HG03432 (cell line): ENCODE data around the gene GRID1.
"Not testable (repeated sequence)": the region's sequence is repeated elsewhere in the genome, so short reads cannot be mapped to it uniquely, and the experiment has no call there.

Source experiments
- ATAC-seq: cut with Tn5 transposase; IDR thresholded peaks from one replicate; pipeline ENCODE4 v1.9.1; 2021; ENCODE audit warnings: mild to moderate bottlenecking, moderate library complexity; ENCODE audit not compliant: unreplicated experiment

GRID1 gene

DNA sequence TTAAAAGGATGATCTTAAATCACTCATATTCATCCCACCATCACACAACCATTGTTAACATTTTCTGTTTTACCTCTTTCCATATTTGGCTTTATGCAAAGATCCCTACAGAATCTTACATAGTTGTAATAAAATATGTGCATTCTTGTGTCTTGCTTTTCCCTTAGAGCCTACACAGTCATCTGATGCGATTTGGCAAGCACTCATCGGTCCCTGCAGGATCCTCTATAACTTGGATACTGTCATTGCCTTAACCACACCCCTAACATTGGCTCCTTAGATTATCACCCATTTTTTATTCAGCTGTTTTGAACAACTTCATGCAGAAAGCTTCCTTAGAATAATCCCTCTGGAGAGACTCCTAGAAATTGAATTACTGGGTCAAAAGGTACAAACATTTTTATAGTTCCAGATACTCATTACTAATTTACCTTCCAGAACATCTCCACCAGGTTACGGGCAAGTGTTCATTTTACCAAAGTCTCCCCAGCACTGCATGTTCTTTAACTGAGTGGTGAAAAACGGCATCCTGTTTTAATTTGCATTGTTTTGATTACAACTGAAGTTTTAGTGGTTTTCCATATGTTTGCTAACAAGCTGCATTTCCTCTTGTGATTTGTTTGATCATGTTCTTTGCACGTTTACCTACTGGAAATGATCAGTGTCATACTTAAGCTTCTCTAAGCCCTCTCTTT, 268.3 kb downstream of the GRID1 start:
- no peak for ATAC-seq

DNA sequence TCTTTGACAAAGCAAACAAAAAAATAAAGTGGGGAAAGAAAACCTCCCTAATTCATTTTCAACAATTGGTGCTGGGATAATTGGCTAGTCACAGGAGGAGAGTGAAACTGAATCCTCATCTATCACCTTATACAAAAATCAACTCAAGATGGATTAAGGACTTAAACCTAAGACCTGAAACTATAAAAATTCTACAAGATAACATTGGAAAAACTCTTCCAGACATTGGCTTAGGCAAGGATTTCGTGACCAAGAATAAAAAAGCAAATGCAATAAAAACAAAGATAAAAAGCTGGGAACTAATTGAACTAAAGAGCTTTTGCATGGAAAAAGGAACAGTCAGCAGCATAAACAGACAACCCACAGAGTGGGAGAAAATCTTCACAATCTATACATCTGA, 271.5 kb downstream of the GRID1 start:
- not testable (repeated sequence) for ATAC-seq

DNA sequence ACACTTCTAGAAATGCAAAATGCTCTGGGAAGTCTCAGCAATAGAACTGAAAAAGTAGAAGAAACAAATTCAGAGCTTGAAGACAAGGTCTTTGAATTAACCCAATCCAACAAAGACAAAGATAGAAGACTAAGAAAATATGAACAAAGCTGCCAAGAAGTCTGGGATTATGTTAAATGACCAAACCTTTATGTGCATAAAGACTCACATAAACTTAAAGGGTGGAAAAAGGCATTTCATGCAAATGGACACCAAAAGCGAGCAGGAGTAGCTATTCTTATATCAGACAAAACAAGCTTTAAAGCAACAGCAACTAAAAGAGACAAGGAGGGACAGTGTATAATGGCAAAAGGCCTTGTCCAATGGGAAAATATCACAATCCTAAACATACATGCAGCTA, 274.3 kb downstream of the GRID1 start:
- not testable (repeated sequence) for ATAC-seq

- no peak for ATAC-seq
Observed at GRCh38 chr10:86091216-86091615, 275.4 kb downstream of the GRID1 start.

DNA sequence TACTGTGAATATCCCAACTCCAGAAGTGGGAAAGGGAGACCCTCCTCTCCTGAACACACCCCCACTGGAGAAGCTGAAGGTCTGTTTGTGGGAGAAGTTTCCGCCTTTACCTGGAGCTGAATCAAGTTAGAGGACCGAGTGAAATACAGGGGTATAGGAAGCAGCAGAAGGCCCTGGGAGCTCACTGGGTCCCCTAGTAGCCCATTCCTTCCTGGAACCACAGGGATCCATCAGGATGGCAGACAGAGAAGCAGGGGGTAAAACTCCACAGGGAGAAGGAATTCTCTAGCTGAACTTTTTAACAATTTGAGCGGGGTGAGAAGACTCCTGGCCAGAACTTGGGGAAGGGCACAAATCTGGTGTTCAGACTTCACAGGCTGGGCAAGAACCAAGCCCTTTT, 275.8 kb downstream of the GRID1 start:
- no peak for ATAC-seq

GRCh38 chr10:86087716-86088115, 278.9 kb downstream of the GRID1 start:
- ATAC-seq, result no peak

GRCh38 chr10:86086418-86086817, 280.2 kb downstream of the GRID1 start:
- no peak for ATAC-seq

DNA sequence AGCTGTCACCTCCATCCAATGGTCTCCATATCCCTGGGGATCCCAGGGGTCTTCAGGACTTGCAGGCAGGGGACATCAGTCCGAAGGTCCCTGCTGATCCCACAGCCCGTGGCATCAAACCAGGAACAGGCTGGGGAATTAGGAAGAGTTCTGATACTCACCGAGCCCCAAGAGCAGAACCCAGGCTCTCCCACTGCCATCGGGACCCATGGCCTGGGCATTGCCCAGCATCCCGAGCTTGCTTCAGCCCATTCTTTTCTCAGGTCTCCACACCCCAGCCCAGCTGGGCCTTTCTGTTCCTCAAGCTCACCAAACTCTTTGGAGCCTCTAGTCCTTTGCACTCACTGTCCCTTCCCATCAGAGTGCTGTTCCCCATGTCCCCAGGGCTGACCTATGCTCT, 280.9 kb downstream of the GRID1 start:
- no peak for ATAC-seq

DNA sequence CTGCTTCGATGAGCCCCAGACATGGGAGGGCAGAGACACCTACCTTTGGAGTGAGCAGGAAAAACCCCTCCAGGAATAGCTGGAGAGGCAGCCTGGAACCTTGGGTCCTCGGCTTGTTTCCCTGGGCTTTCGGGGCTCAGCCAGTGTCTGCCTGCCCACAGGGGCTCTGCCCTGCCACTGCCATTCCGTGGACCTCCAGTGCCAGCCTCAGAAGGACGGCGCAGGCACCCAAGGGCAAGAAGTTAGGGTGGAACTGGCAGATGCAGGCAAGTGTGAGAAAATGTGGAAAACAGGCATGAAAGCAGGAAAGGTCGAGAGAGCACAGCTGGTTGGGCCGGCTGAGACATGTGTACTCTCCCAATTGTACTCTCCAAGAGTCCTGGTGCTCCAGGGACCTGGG, 281.5 kb downstream of the GRID1 start:
- no peak for ATAC-seq

DNA sequence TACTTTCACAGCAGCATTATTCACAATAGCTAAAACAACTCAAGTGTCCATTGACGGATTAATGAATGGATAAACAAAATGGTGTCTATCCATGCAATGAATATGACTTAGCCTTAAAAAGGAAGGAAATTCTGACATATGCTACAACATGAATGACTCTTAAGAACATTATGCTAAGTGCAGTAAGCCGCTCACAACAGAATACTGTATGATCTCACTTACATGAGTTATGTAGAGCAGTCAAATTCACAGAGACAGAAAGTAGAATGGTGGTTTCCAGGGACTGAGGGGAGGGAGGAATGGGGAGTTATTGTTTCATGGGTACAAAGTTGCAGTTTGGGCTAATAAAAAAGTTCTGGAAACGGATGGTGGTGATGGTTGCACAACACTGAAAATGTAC, 282.0 kb downstream of the GRID1 start:
- no peak for ATAC-seq

DNA sequence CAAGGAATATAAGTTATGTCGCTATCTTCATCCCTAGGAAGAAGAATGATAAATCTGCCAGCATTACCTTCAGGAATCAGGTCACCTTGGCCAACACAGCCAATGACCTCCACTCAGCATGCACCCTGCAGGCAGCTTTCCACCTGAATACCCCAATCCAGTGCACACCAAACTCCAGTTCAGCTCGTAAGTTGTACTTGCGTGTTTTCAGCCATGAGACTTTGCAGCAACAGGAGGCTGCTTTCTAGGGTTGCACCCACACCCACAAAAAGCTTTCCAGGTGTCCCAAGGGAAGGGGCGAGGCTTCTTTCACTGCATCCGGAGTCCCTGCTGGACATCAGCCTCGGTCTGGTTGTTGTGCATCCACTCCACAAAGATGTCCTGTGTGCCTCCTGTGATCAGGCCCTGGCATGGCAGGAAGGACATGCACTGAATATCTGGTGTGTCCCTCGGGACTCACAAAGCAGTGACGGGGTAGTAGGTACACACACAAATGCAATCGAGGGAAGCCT, 282.9 kb downstream of the GRID1 start:
- no peak for ATAC-seq

GRCh38 chr10:86083206-86083605, 283.4 kb downstream of the GRID1 start:
- no peak for ATAC-seq

DNA sequence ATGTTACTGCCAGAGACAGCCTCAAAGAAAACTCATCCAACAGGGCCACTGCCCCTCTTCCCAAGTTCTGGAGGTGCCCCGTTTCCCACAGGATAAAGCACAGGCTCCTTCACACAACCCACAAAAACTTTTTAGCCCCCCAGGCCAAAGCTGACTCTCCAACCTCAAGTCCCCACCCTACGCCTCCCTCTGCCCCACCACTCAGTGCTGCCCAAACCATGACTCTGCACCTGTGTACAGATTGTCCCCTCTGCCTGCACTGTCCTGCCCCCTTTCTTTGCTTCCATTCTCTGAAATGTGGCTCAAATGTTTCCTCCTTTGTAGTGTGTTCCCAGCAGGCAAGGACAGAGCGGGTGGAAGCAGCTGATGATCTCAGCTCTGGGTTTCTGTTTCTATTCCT, 284.0 kb downstream of the GRID1 start:
- no peak for ATAC-seq

DNA sequence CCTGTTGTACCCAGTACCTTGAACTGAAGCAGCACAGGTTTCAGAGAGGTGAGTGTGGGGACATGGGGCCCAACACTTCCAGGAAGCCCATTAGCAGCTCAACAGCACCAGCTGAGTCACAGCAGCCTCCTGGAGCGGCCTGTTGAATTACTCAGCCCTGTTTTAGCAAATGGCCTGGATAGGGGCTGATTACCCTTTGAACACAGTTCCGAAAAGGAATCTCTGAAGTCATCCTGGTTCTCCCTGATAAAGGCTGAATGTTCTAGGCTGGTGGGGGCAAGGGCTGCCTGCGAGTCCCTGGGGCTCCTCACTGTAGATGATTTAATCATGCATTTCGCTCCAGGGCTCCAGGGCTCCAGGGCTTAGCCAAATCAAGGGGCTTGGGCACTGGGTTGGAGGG, 287.5 kb downstream of the GRID1 start:
- no peak for ATAC-seq

DNA sequence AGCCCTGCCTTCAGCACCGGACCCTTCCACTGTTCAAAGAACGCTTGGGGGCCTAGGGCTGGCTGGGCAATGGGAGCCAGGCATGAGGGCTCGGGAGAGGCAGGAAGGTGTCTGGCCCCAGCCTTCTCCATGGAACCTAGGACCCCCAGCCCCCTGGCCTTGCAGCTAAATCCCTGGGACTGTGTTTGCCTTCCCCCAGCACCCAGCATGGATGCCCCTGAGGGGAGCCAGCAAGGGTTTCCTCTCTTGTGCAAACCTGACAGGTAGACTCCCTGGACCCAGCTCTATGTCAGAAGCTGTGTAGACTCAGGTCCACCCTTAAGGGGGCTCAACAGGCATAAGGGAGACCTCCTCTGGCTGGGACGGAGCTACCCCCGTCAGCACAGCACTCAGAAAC, 288.0 kb downstream of the GRID1 start:
- no peak for ATAC-seq

DNA sequence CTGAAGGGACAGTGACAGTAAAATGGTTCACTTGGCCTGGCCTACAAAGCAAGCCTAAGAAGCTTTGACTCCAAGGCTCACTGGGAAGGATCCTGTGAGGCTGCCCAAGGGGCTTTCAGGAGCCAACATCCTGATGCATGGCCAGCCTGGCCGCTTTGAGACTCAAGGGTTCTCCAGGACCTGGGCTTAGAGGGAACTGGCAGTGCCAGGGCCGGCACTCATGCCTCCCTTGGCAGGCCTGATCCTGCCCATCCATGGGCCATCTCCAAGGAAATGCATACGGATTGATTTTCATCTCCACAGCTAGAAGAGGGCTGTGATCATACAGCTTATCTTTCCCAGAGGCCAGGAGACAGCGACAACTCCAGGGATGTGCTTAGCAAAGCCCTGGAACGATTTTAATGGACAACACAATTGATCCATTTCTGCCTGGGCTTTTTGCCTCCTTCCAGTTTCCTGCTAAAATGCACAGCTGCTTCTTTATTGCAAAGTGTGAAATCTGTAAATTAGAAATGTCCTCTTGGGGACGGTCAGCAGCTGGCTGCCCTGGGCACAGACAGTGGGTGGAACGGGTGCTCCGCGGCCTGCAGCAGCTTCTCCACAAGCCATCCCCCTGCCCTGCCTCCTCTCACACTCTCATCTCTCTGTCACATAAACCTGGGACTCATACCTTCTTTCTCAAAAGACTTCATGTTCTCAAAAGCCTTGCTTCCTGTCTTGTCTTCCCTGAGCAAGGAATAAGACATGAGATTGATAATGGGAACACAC, 288.5 kb downstream of the GRID1 start:
- ATAC-seq, result no peak

DNA sequence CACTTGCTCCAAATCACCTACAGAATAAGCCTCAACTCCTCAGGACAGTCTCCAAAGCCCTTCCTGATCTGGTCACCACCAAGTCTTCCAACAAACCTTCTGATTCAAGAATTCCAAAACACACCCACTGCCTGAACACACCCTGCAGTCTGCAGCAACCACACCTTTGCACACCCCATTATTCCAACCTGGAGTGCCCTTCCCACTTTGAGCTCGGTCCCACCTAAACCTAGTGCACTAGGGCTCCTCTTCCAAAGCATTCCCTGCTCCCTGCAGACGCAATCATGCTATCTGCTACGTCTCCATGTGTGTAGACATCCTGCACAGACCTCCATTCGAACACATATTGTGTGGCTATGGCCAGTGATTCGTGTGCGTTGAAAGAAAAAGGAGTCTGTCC, 289.3 kb downstream of the GRID1 start:
- no peak for ATAC-seq

DNA sequence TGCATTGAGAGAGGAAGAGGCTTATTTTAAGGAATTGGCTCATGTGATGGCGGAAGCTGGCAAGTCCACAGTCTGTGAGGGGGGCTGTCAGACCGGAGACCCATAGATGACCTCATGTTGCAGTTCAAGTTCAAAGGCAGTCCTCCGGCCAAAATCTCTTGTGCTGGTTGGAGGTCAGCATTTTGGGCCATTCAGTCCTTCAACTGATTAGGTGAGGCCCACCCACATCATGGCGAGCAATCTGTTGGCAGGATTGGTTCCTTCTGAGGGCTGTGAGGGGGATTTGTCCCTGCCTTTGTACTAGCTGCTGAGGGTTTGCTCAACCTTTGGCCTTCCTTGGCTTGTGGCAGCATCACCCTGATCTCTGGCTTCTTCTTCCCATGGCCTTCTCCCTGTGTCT, 290.1 kb downstream of the GRID1 start:
- not testable (repeated sequence) for ATAC-seq

- ATAC-seq, result no peak
Observed at GRCh38 chr10:86075512-86075911, 291.1 kb downstream of the GRID1 start.

DNA sequence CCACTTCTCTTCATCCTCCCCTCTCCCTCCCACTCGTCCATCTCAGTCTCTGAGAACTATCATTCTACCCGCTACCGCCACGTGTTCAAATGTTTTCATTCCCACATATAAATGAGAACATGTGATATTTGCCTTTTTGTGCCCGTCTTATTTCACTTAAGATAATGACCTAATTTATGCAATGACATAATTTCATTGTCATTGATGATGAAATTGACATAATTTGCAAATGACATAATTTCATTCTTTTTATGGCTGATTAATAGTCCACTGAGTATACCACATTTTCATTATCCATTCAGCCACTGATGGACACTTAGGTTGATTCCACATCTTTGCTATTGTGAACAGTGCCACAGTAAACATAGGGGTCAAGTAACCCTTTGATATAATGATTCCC, 292.3 kb downstream of the GRID1 start:
- no peak for ATAC-seq

GRCh38 chr10:86073199-86073977, 293.2 kb downstream of the GRID1 start:
- ATAC-seq, result no peak

DNA sequence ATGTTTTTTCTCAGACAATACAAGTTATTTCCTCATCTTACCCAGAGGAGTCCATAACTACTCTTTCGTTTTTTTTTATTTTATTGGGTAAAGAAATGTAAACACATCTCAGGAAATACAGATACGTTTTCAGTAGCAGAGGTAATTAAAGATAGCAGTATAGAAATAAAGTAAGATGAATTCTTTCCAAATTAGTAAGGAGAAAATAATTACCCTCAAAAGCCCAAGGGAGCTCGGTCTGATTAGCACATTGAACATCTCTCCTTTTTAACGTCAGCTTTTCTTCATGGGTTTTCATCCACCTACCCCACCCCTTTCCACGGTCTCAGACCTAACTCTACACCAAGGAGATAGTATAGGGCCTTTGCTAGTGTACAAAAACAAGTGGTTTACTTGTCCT, 294.2 kb downstream of the GRID1 start:
- no peak for ATAC-seq
